ENCODE results near the gene ELMOD3. TPM values are rescaled to one million over a fixed set of nuclear protein-coding genes. Genes with fewer than 3 reads are reported as not detected.

The ELMOD3 gene
- 7.1 TPM for total RNA-seq

DNA sequence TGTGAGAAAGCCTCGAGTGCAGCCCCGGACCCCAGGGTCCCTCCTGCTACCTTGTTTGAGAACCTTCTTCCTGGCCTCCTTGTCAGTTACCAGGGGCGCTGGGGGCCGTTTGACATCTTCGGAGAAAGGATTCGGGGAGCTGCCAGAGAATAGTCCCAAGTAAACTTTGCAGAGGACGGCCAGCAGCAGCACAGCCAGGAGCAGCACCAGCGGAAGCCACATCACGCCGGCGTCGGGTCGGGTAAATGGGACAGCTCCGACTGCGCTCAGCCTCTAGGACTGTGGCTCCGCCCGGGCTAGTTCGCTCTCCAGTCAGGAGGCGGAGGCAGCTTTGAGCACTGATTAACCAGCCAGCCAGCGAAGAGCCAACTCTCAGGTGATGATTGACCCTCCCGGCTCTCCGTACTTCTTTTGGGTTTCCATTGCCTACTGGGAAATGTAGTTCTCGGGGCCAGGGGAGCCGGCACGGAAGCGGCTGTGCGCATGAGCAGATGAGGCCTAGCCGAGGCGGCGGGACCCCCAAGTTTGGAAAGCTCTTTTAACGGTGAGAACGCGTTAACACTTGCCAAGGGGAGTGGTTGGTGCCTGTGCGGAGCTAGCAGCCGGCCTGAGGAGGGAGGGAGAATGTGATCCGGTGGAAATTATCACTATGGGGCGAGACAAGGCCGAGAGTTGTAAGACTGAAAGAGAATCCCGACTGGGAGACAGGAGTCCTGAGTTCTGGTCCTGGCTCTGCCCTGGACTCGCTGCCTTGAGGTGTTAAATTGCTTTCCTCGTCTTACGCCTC, at the start of gene ELMOD3, which contains the start of gene RETSAT:
TSS of gene ELMOD3 (plus strand) at position 484 of the 787 bp plus-strand sequence. CDS start 2,430 bp downstream, outside the sequence.
TSS of gene RETSAT (minus strand) at position 243 of the 787 bp plus-strand sequence. CDS start at position 222, 21 bp downstream.
- intact Hi-C loops (cut with DNase I) = loop anchor here (1.0 to 2.0 kb wide), 2 partner anchors 26 to 64 kb away; partner anchors contain the start of gene SH2D6
- Histone ChIP-seq H3K27ac (peak within 1 kb of the TSS; percentile 80 to 91), H3K9me3 (no peaks in the 10 kb centered on the region), H3K4me1 (peaks cover 11 to 13% of the 10 kb centered on the region in 2 donors), H3K36me3 (peaks cover 18 to 25% of the 10 kb centered on the region in 2 donors), H3K27me3 (no peaks in the 10 kb centered on the region), H3K4me3 (peak within 1 kb of the TSS; percentile 81 to 83)
- DNase-seq (ENCODE audit: low spot score in 2 of 2) = peak; percentile 95 to 100
- TF ChIP-seq, protein P1, sequence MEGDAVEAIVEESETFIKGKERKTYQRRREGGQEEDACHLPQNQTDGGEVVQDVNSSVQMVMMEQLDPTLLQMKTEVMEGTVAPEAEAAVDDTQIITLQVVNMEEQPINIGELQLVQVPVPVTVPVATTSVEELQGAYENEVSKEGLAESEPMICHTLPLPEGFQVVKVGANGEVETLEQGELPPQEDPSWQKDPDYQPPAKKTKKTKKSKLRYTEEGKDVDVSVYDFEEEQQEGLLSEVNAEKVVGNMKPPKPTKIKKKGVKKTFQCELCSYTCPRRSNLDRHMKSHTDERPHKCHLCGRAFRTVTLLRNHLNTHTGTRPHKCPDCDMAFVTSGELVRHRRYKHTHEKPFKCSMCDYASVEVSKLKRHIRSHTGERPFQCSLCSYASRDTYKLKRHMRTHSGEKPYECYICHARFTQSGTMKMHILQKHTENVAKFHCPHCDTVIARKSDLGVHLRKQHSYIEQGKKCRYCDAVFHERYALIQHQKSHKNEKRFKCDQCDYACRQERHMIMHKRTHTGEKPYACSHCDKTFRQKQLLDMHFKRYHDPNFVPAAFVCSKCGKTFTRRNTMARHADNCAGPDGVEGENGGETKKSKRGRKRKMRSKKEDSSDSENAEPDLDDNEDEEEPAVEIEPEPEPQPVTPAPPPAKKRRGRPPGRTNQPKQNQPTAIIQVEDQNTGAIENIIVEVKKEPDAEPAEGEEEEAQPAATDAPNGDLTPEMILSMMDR (IDR thresholded peaks at IDR 0.05) = no peak

DNA sequence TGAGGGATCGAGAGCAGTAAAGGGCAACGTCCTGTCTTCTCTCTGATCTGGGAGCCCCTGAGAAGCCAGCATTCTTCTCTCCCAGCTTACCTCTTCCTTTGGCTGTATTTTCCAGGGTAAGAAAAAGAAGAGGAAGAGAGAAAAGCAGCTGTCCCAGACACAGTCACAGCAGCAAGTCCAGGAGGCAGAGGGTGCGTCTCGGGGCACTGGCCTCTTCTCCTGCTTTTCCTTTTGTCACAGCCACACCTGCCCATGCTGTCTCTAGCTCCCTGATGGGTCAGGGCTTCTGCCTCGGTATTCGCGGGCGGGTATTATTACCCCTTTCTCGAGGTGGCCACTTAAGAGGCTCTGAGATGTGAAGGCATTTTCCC, 47.1 kb upstream of the ELMOD3 start:
- Histone ChIP-seq H3K27me3 (no peaks in the 10 kb centered on the region), H3K4me1 (peaks cover 4 to 5% of the 10 kb centered on the region in 2 donors), H3K27ac (peak overlapping the region in 1 of 2 donors; percentile 17), H3K4me3 (no peak overlapping the region), H3K9me3 (no peaks in the 10 kb centered on the region), H3K36me3 (peaks cover 36 to 52% of the 10 kb centered on the region in 2 donors)
- intact Hi-C loops (cut with DNase I) = no loop called here
- TF ChIP-seq, protein P1 (IDR thresholded peaks at IDR 0.05) = no peak
- no peak for DNase-seq (ENCODE audit: low spot score in 2 of 2)

DNA sequence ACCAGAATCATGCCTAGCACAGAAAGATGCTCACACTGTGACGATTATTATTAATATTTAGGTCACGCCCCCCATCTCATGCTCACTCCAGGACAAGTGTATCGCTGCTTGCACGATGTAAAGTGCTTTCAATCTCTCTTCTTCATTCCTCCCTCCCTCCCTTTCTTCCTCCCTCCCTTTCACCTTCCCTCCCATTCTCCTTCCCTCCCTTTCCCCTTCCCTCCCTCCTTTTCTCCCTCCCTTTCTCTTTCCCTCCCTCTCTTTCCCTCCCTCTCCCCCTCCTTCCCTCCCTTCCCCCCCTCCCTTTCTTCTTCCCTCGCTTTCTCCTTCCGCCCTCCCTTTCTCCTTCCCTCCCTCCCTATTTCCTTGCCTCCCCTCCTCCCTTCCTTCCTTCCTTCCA, 46.4 kb upstream of the ELMOD3 start:
- no peaks in the 10 kb centered on the region for H3K27me3 ChIP-seq
- H3K4me1 ChIP-seq = peaks cover 4 to 8% of the 10 kb centered on the region in 2 donors
- DNase-seq (ENCODE audit: low spot score in 2 of 2) = no peak
- no peak overlapping the region for H3K4me3 ChIP-seq
- H3K27ac ChIP-seq = peak overlapping the region in 1 of 2 donors; percentile 66
- TF ChIP-seq, protein P1 (IDR thresholded peaks at IDR 0.05) = no peak
- H3K9me3 ChIP-seq = no peaks in the 10 kb centered on the region
- intact Hi-C loops (cut with DNase I) = no loop called here
- H3K36me3 ChIP-seq = peaks cover 36 to 46% of the 10 kb centered on the region in 2 donors

DNA sequence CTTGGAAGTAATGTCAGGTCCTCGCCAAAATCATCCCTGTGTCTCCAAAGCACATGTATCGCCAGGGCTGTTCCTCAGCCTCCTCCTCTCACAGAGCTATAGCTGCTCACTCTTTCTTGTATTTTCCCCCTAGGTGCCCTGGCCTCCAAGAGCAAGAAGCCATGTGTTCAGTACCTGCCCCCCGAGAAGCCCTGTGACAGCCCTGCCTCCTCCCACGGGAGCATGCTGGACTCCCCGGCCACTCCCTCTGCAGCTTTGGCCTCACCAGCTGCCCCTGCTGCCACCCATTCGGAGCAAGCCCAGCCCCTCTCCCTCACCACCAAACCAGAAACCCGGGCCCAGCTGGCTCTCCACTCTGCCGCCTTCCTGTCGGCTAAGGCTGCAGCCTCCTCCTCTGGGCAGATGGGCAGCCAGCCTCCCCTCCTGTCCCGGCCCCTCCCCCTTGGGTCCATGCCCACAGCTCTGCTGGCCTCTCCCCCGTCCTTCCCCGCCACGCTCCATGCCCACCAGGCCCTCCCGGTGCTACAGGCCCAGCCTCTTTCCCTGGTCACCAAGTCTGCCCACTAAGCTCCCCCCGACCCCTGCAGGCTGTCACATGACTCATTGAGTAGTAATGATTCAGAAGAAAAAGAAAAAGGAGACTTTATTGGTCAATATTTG, 45.5 kb upstream of the ELMOD3 start:
- no peaks in the 10 kb centered on the region for H3K27me3 ChIP-seq
- intact Hi-C loops (cut with DNase I) = no loop called here
- TF ChIP-seq, protein P1 (IDR thresholded peaks at IDR 0.05) = no peak
- peak overlapping the region; percentile 64 to 66 for H3K27ac ChIP-seq
- peak in 1 of 2 donors; percentile 79 for DNase-seq (ENCODE audit: low spot score in 2 of 2)
- H3K4me3 ChIP-seq = no peak overlapping the region
- H3K9me3 ChIP-seq = no peaks in the 10 kb centered on the region
- H3K4me1 ChIP-seq = peaks cover 4 to 8% of the 10 kb centered on the region in 2 donors
- H3K36me3 ChIP-seq = peaks cover 36 to 42% of the 10 kb centered on the region in 2 donors

- Histone ChIP-seq H3K4me3 (no peak overlapping the region), H3K27ac (peak overlapping the region; percentile 64 to 66), H3K4me1 (peaks cover 4 to 8% of the 10 kb centered on the region in 2 donors), H3K36me3 (peaks cover 37 to 42% of the 10 kb centered on the region in 2 donors), H3K9me3 (no peaks in the 10 kb centered on the region), H3K27me3 (no peaks in the 10 kb centered on the region)
- TF ChIP-seq, protein P1 (IDR thresholded peaks at IDR 0.05) = no peak
- intact Hi-C loops (cut with DNase I) = no loop called here
- no peak for DNase-seq (ENCODE audit: low spot score in 2 of 2)
These were observed 44.8 kb upstream of the ELMOD3 start for GRCh38 chr2:85309699-85310321.

All from ascending aorta (tissue), 2 donors.